ENCODE data around the gene SNRK.

The SNRK gene

GRCh38 chr3:43286115-43286840 is at the start of gene SNRK:
SNRK (plus strand) TSS chr3:43286540; CDS start chr3:43303204, 16,664 bp downstream.
- DNase-seq (ENCODE audit: low read depth), result peak; percentile 86

- DNase-seq (ENCODE audit: low read depth), result no peak
Observed at GRCh38 chr3:43238801-43239200, 47.5 kb upstream of the SNRK start.

GRCh38 chr3:43239755-43240154 is 46.6 kb upstream of the SNRK start:
- no peak for DNase-seq (ENCODE audit: low read depth)

GRCh38 chr3:43243590-43244587 is 42.5 kb upstream of the SNRK start:
- no peak for DNase-seq (ENCODE audit: low read depth)

GRCh38 chr3:43244694-43245093 is 41.6 kb upstream of the SNRK start:
- DNase-seq (ENCODE audit: low read depth), result no peak

- DNase-seq (ENCODE audit: low read depth), result no peak
Observed at GRCh38 chr3:43246976-43247375, 39.4 kb upstream of the SNRK start.

GRCh38 chr3:43247561-43248184 is 38.7 kb upstream of the SNRK start:
- no peak for DNase-seq (ENCODE audit: low read depth)

- no peak for DNase-seq (ENCODE audit: low read depth)
Observed at GRCh38 chr3:43248185-43248583, 38.2 kb upstream of the SNRK start.

GRCh38 chr3:43248973-43249372 is 37.4 kb upstream of the SNRK start:
- no peak for DNase-seq (ENCODE audit: low read depth)

GRCh38 chr3:43249405-43249804 is 36.9 kb upstream of the SNRK start:
- DNase-seq (ENCODE audit: low read depth), result no peak

GRCh38 chr3:43253294-43253693 is 33.0 kb upstream of the SNRK start:
- no peak for DNase-seq (ENCODE audit: low read depth)

- no peak for DNase-seq (ENCODE audit: low read depth)
Observed at GRCh38 chr3:43254125-43254524, 32.2 kb upstream of the SNRK start.

GRCh38 chr3:43255662-43256061 is 30.7 kb upstream of the SNRK start:
- DNase-seq (ENCODE audit: low read depth), result no peak

GRCh38 chr3:43256714-43257461 is 29.5 kb upstream of the SNRK start:
- DNase-seq (ENCODE audit: low read depth), result no peak

- DNase-seq (ENCODE audit: low read depth), result no peak
Observed at GRCh38 chr3:43257850-43258249, 28.5 kb upstream of the SNRK start.

- DNase-seq (ENCODE audit: low read depth), result no peak
Observed at GRCh38 chr3:43259626-43260025, 26.7 kb upstream of the SNRK start.

- DNase-seq (ENCODE audit: low read depth), result no peak
Observed at GRCh38 chr3:43260412-43260811, 25.9 kb upstream of the SNRK start.

- DNase-seq (ENCODE audit: low read depth), result no peak
Observed at GRCh38 chr3:43262194-43262593, 24.1 kb upstream of the SNRK start.

GRCh38 chr3:43266451-43266850 is 19.9 kb upstream of the SNRK start:
- no peak for DNase-seq (ENCODE audit: low read depth)

- no peak for DNase-seq (ENCODE audit: low read depth)
Observed at GRCh38 chr3:43266995-43267394, 19.3 kb upstream of the SNRK start.

- no peak for DNase-seq (ENCODE audit: low read depth)
Observed at GRCh38 chr3:43268636-43269035, 17.7 kb upstream of the SNRK start.

GRCh38 chr3:43270078-43270477 is 16.3 kb upstream of the SNRK start:
- no peak for DNase-seq (ENCODE audit: low read depth)
